CD4-positive, alpha-beta T cell (primary cell): ENCODE results near the gene AK5. TPM values are rescaled to one million over a fixed set of nuclear protein-coding genes. Genes with fewer than 3 reads are reported as not detected.

Source experiments
- ATAC-seq: fragments of 200-7000 bp; cut with Tn5 transposase; one replicate; pipeline ENCODE4 v1.10.0; 2022; ENCODE audit warnings: mild to moderate bottlenecking; ENCODE audit not compliant: poor library complexity
- CTCF ChIA-PET: fragments of 350-600 bp; sonication (Branson Sonifier 250); formaldehyde crosslinking; loops from one replicate; lab custom pipeline; 2021; ENCODE audit warnings: antibody characterized with exemption, inconsistent platforms; lab: Charles Lee
- POLR2A ChIA-PET: fragments of 350-600 bp; sonication (Branson Sonifier 250); formaldehyde crosslinking; loops from one replicate; lab custom pipeline; 2021; ENCODE audit warnings: antibody characterized with exemption, inconsistent platforms; lab: Charles Lee
- DNase-seq, 14 experiments: peaks; one replicate each; pipeline ENCODE4 v3.0.0-alpha.2; 2013 to 2020; ENCODE audit warnings: mixed read lengths in 2 of 14
- H3K27ac ChIP-seq, 2 donors: one replicate each; pipeline versions ENCODE4 v1.5.1 to v1.7.0; 2013; ENCODE audit warnings: low read length in 2 of 2, low read depth in 1 of 2, mild to moderate bottlenecking in 1 of 2
- H3K27me3 ChIP-seq, 2 experiments: 1 replicate in 1 of 2; 2 replicates in 1 of 2; pipeline versions ENCODE4 v1.6.1 to v1.7.0; 2013; ENCODE audit warnings: low read length in 2 of 2, control low read depth in 1 of 2, mild to moderate bottlenecking in 1 of 2, moderate library complexity in 1 of 2; ENCODE audit not compliant: insufficient read depth in 2 of 2, control insufficient read depth in 1 of 2
- H3K36me3 ChIP-seq: one replicate; pipeline ENCODE4 v1.6.1; 2013; ENCODE audit warnings: low read length, control low read depth; ENCODE audit not compliant: insufficient read depth
- H3K4me1 ChIP-seq: one replicate; pipeline ENCODE4 v1.6.1; 2013; ENCODE audit warnings: low read length, control low read depth; ENCODE audit not compliant: insufficient read depth
- H3K4me3 ChIP-seq: one replicate; pipeline ENCODE4 v1.5.1; 2013; ENCODE audit warnings: mild to moderate bottlenecking, low read length, moderate library complexity
- H3K9me3 ChIP-seq, 2 experiments: 1 replicate in 1 of 2; 2 replicates in 1 of 2; pipeline versions ENCODE4 v1.6.1 to v1.7.0; 2013; ENCODE audit warnings: low read length in 2 of 2, mild to moderate bottlenecking in 2 of 2, control low read depth in 1 of 2, moderate library complexity in 1 of 2; ENCODE audit not compliant: control insufficient read depth in 1 of 2, insufficient read depth in 1 of 2
- H3K27ac Mint-ChIP-seq: one replicate; pipeline ENCODE4 v1.8.0; 2020; ENCODE audit warnings: mixed read lengths
- H3K27me3 Mint-ChIP-seq: one replicate; pipeline ENCODE4 v1.8.0; 2021; ENCODE audit warnings: mixed read lengths
- H3K36me3 Mint-ChIP-seq: one replicate; pipeline ENCODE4 v1.8.0; 2021; ENCODE audit warnings: low read depth, mixed read lengths
- H3K4me1 Mint-ChIP-seq: one replicate; pipeline ENCODE4 v1.8.0; 2021; ENCODE audit warnings: low read depth, mixed read lengths
- H3K4me3 Mint-ChIP-seq: one replicate; pipeline ENCODE4 v1.8.0; 2020; ENCODE audit warnings: mild to moderate bottlenecking, mixed read lengths
- H3K9me3 Mint-ChIP-seq: one replicate; pipeline ENCODE4 v1.8.0; 2020; ENCODE audit warnings: mixed read lengths
- intact Hi-C, 2 experiments: fragments of 100-400 bp; cut with DNase I in 1 of 2; cut with micrococcal nuclease in 1 of 2; formaldehyde crosslinking; loops; one replicate each; pipeline versions ENCODE4 v1.15.1 to v1.9.0; 2023 to 2025; cut with DNase I, micrococcal nuclease
- total RNA-seq, 174 experiments: library from RNA in 2 of 174; stranded (reverse) in 2 of 174; gene quantifications; one replicate each; pipeline ENCODE4 v1.2.3 and lab custom pipeline; 2021 to 2026
- TF ChIP-seq, protein P1 (sequence below): fragments of 200-600 bp; IDR thresholded peaks from one replicate; pipeline ENCODE4 v1.8.0; 2022; ENCODE audit warnings: antibody characterized with exemption, mild to moderate bottlenecking

AK5 gene
- total RNA-seq, 2 experiments from 2014 or later, result 32.0 TPM

GRCh38 chr1:77539519-77540142 is 257.8 kb downstream of the AK5 start:
- Histone ChIP-seq H3K27ac (no peak overlapping the region), H3K9me3 (no peaks in the 10 kb centered on the region), H3K36me3 (no peaks in the 10 kb centered on the region), H3K27me3 (no peaks in the 10 kb centered on the region), H3K4me1 (no peaks in the 10 kb centered on the region), H3K4me3 (no peak overlapping the region)
- TF ChIP-seq, protein P1, sequence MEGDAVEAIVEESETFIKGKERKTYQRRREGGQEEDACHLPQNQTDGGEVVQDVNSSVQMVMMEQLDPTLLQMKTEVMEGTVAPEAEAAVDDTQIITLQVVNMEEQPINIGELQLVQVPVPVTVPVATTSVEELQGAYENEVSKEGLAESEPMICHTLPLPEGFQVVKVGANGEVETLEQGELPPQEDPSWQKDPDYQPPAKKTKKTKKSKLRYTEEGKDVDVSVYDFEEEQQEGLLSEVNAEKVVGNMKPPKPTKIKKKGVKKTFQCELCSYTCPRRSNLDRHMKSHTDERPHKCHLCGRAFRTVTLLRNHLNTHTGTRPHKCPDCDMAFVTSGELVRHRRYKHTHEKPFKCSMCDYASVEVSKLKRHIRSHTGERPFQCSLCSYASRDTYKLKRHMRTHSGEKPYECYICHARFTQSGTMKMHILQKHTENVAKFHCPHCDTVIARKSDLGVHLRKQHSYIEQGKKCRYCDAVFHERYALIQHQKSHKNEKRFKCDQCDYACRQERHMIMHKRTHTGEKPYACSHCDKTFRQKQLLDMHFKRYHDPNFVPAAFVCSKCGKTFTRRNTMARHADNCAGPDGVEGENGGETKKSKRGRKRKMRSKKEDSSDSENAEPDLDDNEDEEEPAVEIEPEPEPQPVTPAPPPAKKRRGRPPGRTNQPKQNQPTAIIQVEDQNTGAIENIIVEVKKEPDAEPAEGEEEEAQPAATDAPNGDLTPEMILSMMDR, result no peak
- CTCF ChIA-PET, result no interaction called here
- ATAC-seq, result no peak
- Mint-ChIP-seq H3K9me3 (no peaks in the 10 kb centered on the region), H3K36me3 (peaks cover 56% of the 10 kb centered on the region), H3K4me1 (no peaks in the 10 kb centered on the region), H3K4me3 (no peak overlapping the region), H3K27ac (no peak overlapping the region), H3K27me3 (no peaks in the 10 kb centered on the region)
- intact Hi-C loops, result loop anchor here (10.0 kb wide), 2 partner anchors 105 to 1465 kb away; partner anchors contain the start of gene ST6GALNAC3 (in 1 of the 2)
- DNase-seq, result no peak
- POLR2A ChIA-PET, result no interaction called here

- POLR2A ChIA-PET, result no interaction called here
- Histone ChIP-seq H3K36me3 (no peaks in the 10 kb centered on the region), H3K9me3 (no peaks in the 10 kb centered on the region), H3K4me3 (no peak overlapping the region), H3K27ac (no peak overlapping the region), H3K27me3 (no peaks in the 10 kb centered on the region), H3K4me1 (no peaks in the 10 kb centered on the region)
- no peak for DNase-seq
- Mint-ChIP-seq H3K4me1 (no peaks in the 10 kb centered on the region), H3K9me3 (no peaks in the 10 kb centered on the region), H3K27ac (no peak overlapping the region), H3K4me3 (no peak overlapping the region), H3K27me3 (no peaks in the 10 kb centered on the region), H3K36me3 (peaks cover 63% of the 10 kb centered on the region)
- CTCF ChIA-PET, result no interaction called here
- TF ChIP-seq, protein P1, result no peak
- intact Hi-C loops, result no loop called here
- no peak for ATAC-seq
Measured at GRCh38 chr1:77540501-77541161, 258.8 kb downstream of the AK5 start.

DNA sequence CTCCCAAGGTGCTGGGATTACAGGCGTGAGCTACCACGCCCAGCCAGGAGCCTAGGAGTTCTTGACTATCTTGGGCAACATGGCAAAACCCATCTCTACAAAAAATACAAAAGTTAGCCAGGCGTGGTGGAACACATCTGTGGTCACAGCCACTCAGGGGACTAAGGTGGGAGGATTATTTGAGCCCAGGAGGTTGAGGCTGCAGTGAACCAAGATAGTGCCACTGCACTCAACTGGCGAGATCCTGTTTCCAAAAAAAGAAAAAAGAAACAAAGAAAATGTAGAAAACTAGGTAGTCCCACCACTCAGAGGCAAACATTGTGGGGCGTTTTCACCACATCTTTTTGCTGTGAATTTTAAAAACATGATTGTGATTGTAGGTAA is 259.3 kb downstream of the AK5 start:
- Histone ChIP-seq H3K27ac (no peak overlapping the region), H3K27me3 (no peaks in the 10 kb centered on the region), H3K4me3 (no peak overlapping the region), H3K36me3 (no peaks in the 10 kb centered on the region), H3K4me1 (no peaks in the 10 kb centered on the region), H3K9me3 (no peaks in the 10 kb centered on the region)
- DNase-seq, result no peak
- TF ChIP-seq, protein P1, result no peak
- intact Hi-C loops, result no loop called here
- no peaks in the 10 kb centered on the region for H3K9me3 Mint-ChIP-seq
- H3K27ac Mint-ChIP-seq, result no peak overlapping the region
- no peaks in the 10 kb centered on the region for H3K4me1 Mint-ChIP-seq
- ChIA-PET CTCF (no interaction called here), POLR2A (no interaction called here)
- no peak overlapping the region for H3K4me3 Mint-ChIP-seq
- H3K36me3 Mint-ChIP-seq, result peaks cover 69% of the 10 kb centered on the region
- no peaks in the 10 kb centered on the region for H3K27me3 Mint-ChIP-seq
- no peak for ATAC-seq
